Measurements from ENCODE around the gene TCF12. TPM values are rescaled to one million over a fixed set of nuclear protein-coding genes. Genes with fewer than 3 reads are reported as not detected.

TCF12 gene
- total RNA-seq, 1 donor from 2014 or later = 164 TPM

DNA sequence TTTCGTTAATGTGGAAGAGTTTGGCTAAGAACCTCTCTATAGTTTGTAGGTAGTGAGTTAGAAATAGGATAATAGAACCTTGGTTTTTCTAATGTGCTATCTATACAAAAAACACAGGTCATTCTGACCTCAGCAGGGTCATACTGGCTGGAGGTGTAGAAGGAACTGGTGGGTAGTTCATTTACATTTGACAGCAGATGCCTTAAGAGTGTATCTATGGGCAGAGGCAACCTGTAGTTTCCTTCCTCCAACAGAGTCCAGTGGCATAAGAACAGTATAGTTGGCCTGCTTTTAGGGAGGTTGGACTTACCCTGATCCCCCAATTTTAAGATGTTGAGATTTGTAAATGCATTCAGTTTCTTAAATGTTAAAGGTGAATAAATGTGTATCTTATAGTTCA lies 152.2 kb downstream of the TCF12 start:
- no peaks in the 10 kb centered on the region for H3K36me3 Mint-ChIP-seq (ENCODE audit: unreplicated experiment)
- no peak overlapping the region for H3K4me3 Mint-ChIP-seq (ENCODE audit: unreplicated experiment)
- H3K9me3 Mint-ChIP-seq (ENCODE audit: unreplicated experiment) = no peaks in the 10 kb centered on the region
- peaks cover 22% of the 10 kb centered on the region for H3K4me1 Mint-ChIP-seq (ENCODE audit: unreplicated experiment)
- DNase-seq (ENCODE audit: extremely low spot score, unreplicated experiment) = no peak
- no peaks in the 10 kb centered on the region for H3K27me3 Mint-ChIP-seq (ENCODE audit: unreplicated experiment)
- TF ChIP-seq, protein P1, sequence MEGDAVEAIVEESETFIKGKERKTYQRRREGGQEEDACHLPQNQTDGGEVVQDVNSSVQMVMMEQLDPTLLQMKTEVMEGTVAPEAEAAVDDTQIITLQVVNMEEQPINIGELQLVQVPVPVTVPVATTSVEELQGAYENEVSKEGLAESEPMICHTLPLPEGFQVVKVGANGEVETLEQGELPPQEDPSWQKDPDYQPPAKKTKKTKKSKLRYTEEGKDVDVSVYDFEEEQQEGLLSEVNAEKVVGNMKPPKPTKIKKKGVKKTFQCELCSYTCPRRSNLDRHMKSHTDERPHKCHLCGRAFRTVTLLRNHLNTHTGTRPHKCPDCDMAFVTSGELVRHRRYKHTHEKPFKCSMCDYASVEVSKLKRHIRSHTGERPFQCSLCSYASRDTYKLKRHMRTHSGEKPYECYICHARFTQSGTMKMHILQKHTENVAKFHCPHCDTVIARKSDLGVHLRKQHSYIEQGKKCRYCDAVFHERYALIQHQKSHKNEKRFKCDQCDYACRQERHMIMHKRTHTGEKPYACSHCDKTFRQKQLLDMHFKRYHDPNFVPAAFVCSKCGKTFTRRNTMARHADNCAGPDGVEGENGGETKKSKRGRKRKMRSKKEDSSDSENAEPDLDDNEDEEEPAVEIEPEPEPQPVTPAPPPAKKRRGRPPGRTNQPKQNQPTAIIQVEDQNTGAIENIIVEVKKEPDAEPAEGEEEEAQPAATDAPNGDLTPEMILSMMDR (IDR thresholded peaks at IDR 0.05) = no peak
- no peak overlapping the region for H3K27ac Mint-ChIP-seq (ENCODE audit: unreplicated experiment)

DNA sequence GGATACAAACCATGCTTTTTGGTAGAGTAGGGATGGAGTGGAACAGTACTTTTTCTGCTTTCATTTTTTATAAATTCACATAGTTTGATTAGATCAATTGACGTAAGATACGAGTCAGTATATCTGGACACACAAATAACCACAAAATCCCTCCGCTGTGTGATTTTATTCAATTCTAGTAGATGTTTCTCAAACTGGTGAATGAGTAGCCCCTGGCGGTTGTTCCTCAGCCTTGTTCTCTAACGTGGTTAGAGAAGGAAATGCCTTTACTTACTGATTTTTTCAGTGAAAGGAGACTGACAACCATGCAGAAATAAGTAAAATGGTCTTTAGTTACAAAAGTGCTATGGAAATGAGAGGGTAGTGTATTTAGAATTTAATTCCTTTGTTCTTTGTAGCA lies 161.0 kb downstream of the TCF12 start:
- H3K9me3 Mint-ChIP-seq (ENCODE audit: unreplicated experiment) = peaks cover 5% of the 10 kb centered on the region
- peaks cover 3% of the 10 kb centered on the region for H3K36me3 Mint-ChIP-seq (ENCODE audit: unreplicated experiment)
- TF ChIP-seq, protein P1 (IDR thresholded peaks at IDR 0.05) = peak; percentile 21
- H3K4me1 Mint-ChIP-seq (ENCODE audit: unreplicated experiment) = peaks cover 12% of the 10 kb centered on the region
- no peak overlapping the region for H3K4me3 Mint-ChIP-seq (ENCODE audit: unreplicated experiment)
- no peak overlapping the region for H3K27ac Mint-ChIP-seq (ENCODE audit: unreplicated experiment)
- no peaks in the 10 kb centered on the region for H3K27me3 Mint-ChIP-seq (ENCODE audit: unreplicated experiment)
- no peak for DNase-seq (ENCODE audit: extremely low spot score, unreplicated experiment)

DNA sequence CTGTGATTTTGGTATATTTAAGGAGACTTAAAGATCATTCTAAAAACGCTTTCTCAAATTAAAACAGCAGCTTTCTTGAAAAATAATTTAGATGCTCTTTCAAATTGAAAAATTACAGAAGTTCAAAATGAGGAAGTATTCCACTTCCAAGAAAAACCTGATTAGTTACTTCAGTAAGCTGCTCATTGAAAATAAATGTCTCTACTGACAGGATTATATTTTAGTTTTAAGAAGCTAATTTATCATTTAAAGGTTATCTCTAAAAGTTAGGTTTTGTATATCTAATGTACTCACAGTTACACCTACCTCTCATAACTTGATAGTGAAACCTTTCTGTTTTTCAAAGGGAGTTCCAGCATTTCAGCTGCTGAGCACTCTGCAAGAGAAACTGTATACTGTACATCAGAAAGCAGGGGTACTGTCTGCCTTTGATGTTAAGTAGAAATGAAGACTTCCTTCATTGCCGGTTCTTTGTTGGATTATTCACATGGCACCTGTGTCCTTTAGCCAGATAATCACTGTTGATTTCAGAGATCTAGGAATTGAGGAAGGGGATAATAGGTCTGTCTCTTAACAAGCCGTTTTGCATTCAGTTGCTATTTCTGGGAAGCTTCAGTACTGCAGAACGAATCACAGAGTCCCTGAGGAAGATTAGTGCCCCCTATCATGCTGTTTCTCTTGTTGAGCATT lies 161.6 kb downstream of the TCF12 start:
- Mint-ChIP-seq H3K9me3 (ENCODE audit: unreplicated experiment) (peaks cover 5% of the 10 kb centered on the region), H3K4me3 (ENCODE audit: unreplicated experiment) (no peak overlapping the region), H3K4me1 (ENCODE audit: unreplicated experiment) (peaks cover 11% of the 10 kb centered on the region), H3K27ac (ENCODE audit: unreplicated experiment) (no peak overlapping the region), H3K36me3 (ENCODE audit: unreplicated experiment) (peaks cover 3% of the 10 kb centered on the region), H3K27me3 (ENCODE audit: unreplicated experiment) (no peaks in the 10 kb centered on the region)
- TF ChIP-seq, protein P1 (IDR thresholded peaks at IDR 0.05) = no peak
- no peak for DNase-seq (ENCODE audit: extremely low spot score, unreplicated experiment)

DNA sequence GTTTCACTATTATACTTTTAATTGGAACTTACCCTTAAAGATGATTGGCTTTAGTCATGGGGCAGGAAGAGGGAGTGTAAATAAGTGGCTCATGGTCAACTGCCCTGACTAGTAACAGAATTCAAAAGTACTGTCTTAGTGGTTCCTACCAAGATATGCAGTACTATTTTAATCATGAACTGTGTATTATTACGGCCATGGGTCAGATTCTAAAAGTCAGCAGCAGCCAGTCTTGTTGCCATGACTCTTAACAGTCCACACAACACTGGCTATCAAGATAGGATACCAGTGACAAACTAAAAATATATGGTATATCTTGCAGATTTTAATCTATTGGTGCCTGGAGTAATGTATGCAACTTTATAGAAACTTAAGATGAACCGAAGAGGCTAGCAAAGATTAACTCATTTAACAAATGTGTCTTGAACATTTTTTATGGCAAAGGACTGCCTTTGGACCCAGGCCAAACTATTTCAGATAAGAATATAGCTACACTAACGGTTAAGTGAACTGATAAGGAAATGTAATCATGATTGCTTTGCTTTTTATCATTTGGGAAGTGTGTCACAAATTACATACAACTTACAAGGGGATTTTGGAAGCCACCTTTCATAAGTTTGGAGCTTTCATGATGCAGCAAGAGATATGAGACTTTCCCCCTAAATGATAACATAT lies 163.7 kb downstream of the TCF12 start:
- TF ChIP-seq, protein P1 (IDR thresholded peaks at IDR 0.05) = no peak
- Mint-ChIP-seq H3K27ac (ENCODE audit: unreplicated experiment) (no peak overlapping the region), H3K9me3 (ENCODE audit: unreplicated experiment) (peaks cover 5% of the 10 kb centered on the region), H3K4me3 (ENCODE audit: unreplicated experiment) (no peak overlapping the region), H3K36me3 (ENCODE audit: unreplicated experiment) (peaks cover 3% of the 10 kb centered on the region), H3K4me1 (ENCODE audit: unreplicated experiment) (peaks cover 3% of the 10 kb centered on the region), H3K27me3 (ENCODE audit: unreplicated experiment) (no peaks in the 10 kb centered on the region)
- DNase-seq (ENCODE audit: extremely low spot score, unreplicated experiment) = no peak

DNA sequence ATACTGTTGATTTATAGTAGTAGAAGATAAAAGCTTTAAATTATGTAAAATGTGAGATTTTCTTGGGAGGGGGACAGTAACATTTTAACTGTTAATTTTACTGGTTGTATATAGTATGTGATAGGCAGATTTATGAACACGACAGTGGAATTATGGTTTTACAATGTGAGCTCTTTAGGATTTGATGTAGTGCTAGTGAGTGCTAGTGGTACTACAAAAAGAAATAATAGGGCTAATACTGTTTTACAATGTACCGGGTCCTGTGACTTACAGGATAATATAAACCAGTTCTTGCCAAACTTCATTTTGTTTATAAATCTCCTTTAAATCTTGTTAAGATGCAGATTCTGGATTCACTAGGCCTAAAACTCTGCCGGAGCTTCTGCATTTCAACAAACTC lies 165.7 kb downstream of the TCF12 start:
- H3K27me3 Mint-ChIP-seq (ENCODE audit: unreplicated experiment) = no peaks in the 10 kb centered on the region

More for the DNA sequence above, 165.7 kb downstream of the TCF12 start:
- DNase-seq (ENCODE audit: extremely low spot score, unreplicated experiment) = no peak
- no peak overlapping the region for H3K4me3 Mint-ChIP-seq (ENCODE audit: unreplicated experiment)
- peaks cover 4% of the 10 kb centered on the region for H3K4me1 Mint-ChIP-seq (ENCODE audit: unreplicated experiment)
- no peaks in the 10 kb centered on the region for H3K9me3 Mint-ChIP-seq (ENCODE audit: unreplicated experiment)
- peaks cover 3% of the 10 kb centered on the region for H3K36me3 Mint-ChIP-seq (ENCODE audit: unreplicated experiment)
- no peak overlapping the region for H3K27ac Mint-ChIP-seq (ENCODE audit: unreplicated experiment)
- TF ChIP-seq, protein P1 (IDR thresholded peaks at IDR 0.05) = no peak

Data from osteocyte (in vitro differentiated cells).